ENCODE measurements around the gene KLHL29.

KLHL29 gene

GRCh38 chr2:23679044-23679443, 294.1 kb downstream of the KLHL29 start:
- DNase-seq (ENCODE audit: low read depth in 2 of 2): no peak

- no peak for DNase-seq (ENCODE audit: low read depth in 2 of 2)
Observed at GRCh38 chr2:23680951-23681350, 296.0 kb downstream of the KLHL29 start.

- no peak for DNase-seq (ENCODE audit: low read depth in 2 of 2)
Observed at GRCh38 chr2:23681356-23682140, 296.6 kb downstream of the KLHL29 start.

GRCh38 chr2:23682481-23682880, 297.5 kb downstream of the KLHL29 start:
- no peak for DNase-seq (ENCODE audit: low read depth in 2 of 2)

DNA sequence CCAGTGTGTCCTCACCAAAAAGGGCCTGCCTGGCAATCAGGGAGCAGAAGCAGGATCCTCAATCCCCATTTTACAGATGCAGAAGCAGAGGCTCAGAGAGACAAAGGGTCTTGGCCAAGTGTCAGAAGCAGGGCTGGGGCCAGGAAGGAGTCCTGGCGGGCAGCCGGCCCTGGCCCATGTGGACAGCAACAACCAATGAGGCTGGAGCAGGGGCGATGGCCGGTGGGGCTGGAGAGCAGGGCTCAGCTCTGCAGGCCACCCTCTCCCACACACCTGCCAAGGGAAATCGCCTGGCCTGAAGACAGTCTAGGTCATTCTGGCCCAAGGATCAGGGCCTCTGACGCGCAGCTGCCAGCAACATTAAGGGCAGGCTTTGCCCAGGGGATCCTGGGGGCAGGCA, 298.0 kb downstream of the KLHL29 start:
- DNase-seq (ENCODE audit: low read depth in 2 of 2): no peak

GRCh38 chr2:23684395-23685176, 299.6 kb downstream of the KLHL29 start:
- DNase-seq (ENCODE audit: low read depth in 2 of 2): no peak

- DNase-seq (ENCODE audit: low read depth in 2 of 2): no peak
Observed at GRCh38 chr2:23685181-23685580, 300.2 kb downstream of the KLHL29 start.

DNA sequence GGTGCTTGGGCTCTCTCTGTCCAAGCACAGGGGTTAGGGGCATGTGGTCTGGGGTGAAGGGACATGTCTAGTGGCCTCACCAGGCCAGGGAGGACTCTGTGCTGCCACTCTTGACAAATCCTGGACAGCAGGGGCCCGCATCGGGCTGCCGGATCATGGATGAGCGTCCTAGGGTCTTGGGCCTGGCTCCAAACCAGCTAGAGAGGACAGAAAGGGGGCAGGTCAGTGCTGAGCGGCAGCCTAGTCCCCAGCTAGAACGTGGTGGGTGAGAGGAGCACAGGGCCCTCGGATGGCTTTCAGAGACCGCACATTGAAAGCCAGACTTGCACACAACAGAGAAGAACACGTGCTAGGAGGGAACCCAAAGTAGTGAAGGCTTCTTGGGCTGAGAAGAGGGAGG, 300.7 kb downstream of the KLHL29 start:
- DNase-seq (ENCODE audit: low read depth in 2 of 2): no peak

GRCh38 chr2:23686405-23687029, 301.5 kb downstream of the KLHL29 start:
- no peak for DNase-seq (ENCODE audit: low read depth in 2 of 2)

- no peak for DNase-seq (ENCODE audit: low read depth in 2 of 2)
Observed at GRCh38 chr2:23687214-23687613, 302.2 kb downstream of the KLHL29 start.

- no peak for DNase-seq (ENCODE audit: low read depth in 2 of 2)
Observed at GRCh38 chr2:23687713-23688112, 302.7 kb downstream of the KLHL29 start.

GRCh38 chr2:23688486-23689130, 303.6 kb downstream of the KLHL29 start:
- no peak for DNase-seq (ENCODE audit: low read depth in 2 of 2)

DNA sequence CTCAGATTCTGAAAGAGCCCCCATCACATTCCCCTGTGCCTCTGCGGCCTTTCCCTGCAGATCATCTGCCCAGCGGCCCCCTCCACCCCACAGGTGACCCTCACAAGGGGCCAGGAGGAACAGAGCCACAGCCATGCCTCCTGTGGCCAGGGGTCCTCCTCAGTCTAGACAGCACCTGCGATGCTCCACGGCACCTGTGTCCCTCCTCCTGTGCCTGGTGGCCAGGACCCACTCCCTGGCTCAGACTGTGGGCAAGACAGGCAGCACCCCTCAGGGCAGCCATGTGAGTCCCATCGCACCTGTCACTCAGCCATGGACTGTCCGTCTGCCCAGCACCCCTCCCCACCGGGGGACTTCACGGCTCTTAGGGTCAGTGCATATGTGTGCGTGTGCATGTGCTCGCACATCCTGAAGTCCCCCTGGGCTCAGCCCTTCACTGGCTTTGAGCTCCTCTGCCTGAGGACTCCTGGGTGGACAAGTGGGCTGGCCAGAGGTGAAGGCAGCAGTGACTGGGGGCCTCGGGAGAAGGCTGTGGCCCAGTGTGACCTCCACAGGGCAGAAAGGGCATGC, 304.2 kb downstream of the KLHL29 start:
- DNase-seq (ENCODE audit: low read depth in 2 of 2): no peak

DNA sequence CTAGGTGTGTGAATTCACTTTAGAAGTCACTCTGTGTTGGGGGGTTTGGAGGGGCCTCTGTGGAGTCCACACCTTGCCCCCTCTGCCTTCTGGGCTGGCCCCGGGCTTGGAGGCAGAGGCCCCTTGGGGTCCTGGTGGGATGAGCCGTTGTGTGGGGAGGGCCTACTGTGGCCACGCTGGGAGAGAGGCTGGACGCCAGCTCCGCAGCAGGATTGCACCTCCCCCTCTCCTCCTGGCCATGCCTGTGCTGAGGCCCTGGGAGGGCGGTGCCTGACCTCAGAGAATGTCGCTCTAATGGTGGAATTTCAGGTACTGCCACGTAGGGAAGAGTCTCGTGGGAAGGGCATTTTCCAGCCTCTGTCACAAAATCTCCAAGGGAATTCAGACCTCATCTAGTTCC, 304.9 kb downstream of the KLHL29 start:
- DNase-seq (ENCODE audit: low read depth in 2 of 2): no peak

DNA sequence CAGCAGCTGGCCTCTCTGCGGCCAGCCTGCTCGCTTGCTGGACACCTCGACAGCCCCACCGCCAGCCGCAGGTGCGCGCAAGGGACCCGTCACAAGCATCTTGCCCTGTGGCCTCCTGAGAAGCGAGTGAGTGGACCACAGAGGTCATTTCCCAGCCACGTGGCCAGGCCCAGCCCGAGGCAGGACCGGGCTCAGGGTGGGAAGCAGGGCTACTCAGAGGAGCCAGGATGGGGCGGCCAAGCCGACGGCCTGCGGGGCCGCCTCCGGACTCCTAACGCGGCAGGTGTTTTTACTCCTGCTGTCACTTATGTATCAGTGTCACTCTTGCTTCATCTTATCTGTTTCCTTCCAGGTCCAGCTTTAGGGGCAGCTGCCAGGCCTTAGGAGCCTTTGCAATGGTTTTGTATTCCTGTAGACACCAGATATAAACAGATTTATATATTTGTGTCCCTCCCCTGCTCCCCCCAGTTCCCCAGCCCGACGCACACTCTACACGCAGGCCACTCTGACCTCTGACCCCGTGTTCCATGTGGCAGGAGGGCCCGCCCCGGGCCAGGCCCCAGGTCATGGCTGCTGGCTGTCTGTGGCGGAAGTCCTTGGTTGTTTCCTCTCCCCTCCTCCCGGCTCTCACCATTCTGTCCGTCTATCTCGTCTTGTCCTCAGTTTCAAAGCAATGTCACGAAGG, 305.6 kb downstream of the KLHL29 start:
- no peak for DNase-seq (ENCODE audit: low read depth in 2 of 2)

GRCh38 chr2:23691106-23691470, 306.1 kb downstream of the KLHL29 start:
- no peak for DNase-seq (ENCODE audit: low read depth in 2 of 2)

GRCh38 chr2:23691565-23691964, 306.6 kb downstream of the KLHL29 start:
- DNase-seq (ENCODE audit: low read depth in 2 of 2): no peak

DNA sequence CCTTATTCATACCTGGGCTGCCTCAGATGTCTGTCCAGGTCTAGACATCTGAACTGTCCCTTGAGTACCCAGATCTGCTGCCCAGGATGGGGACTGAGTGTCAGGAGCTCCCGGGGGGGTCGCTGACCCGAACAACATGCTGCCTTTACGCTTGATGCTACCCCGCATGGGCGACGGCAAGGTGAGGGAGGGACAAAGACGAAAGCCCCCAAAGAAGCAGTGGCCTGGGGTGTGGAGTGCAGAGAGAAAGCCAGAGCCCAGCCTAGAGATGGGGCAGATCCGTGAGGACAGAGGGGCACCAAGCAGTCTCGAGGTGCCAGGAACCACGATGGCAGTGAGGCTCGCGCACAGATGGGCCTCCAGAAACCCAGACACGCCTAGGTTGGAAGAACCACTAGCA, 307.3 kb downstream of the KLHL29 start:
- no peak for DNase-seq (ENCODE audit: low read depth in 2 of 2)

DNA sequence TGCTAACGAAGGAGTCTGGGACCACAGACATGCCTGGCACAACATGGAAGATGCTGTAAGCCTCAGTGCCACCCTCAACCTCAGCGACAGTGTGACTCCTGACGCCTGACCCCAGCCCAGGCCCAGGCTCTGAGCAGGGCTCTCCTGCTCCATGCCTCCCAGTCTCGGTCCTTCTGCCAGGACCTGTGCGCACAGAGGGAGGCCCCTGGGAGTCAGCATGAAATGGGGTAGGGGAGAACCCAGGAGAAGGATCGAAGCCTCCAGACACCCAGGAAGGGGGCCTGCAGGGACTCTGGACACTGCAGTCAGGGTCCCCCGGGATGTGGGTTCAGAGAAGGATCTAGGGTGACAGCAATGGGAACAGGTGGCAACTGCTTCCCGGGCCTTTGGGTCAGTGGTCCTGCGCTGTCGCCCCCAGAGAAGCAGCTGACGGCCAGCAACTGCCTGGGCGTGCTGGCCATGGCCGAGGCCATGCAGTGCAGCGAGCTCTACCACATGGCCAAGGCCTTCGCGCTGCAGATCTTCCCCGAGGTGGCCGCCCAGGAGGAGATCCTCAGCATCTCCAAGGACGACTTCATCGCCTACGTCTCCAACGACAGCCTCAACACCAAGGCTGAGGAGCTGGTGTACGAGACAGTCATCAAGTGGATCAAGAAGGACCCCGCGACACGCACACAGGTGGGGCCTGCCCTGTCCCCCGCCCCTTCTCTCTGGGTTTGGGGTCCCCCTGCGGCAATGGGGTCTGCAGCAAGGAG, 308.0 kb downstream of the KLHL29 start:
- DNase-seq (ENCODE audit: low read depth in 2 of 2): no peak

DNA sequence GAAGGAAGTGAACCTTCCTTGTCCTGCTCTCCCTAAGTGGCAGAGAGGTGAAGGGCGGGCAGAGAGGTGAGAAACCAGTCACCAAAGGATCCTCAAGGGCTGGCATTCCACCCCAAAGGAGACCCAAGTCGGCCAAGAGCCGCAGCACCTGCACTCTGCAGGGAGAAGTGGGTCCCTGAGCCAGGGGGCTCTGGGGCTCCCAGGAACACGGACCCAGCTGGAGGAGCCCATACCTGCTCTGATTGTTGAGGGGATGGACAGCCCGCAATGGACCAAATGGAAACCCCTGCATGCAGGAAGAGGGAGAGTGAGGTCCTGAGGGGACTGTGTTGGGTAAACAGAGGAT, 308.6 kb downstream of the KLHL29 start:
- DNase-seq (ENCODE audit: low read depth in 2 of 2): no peak
